Upper lobe of left lung (tissue), 4 donors: Measurements from ENCODE around the gene PLSCR3.

Experiments used
- EP300 ChIP-seq, 4 donors: sonication (generic); formaldehyde crosslinking; IDR thresholded peaks; one replicate each; pipeline ENCODE4 v1.5.1; 2017; ENCODE audit warnings: antibody characterized with exemption in 4 of 4, control low read depth in 2 of 4
- POLR2A ChIP-seq, 4 donors: fragments of 450-650 bp; IDR thresholded peaks; one replicate each; pipeline ENCODE4 v1.5.1; 2016 to 2017; ENCODE audit warnings: antibody characterized with exemption in 4 of 4, mild to moderate bottlenecking in 2 of 4
- TF ChIP-seq, protein P1 (sequence below), 6 experiments: fragments of 450-650 bp in 4 of 6; fragments of 200-600 bp in 2 of 6; sonication (generic) in 2 of 6; IDR thresholded peaks; one replicate each; pipeline ENCODE4 v1.5.1; 2016 to 2019; ENCODE audit warnings: antibody characterized with exemption in 6 of 6

DNA sequence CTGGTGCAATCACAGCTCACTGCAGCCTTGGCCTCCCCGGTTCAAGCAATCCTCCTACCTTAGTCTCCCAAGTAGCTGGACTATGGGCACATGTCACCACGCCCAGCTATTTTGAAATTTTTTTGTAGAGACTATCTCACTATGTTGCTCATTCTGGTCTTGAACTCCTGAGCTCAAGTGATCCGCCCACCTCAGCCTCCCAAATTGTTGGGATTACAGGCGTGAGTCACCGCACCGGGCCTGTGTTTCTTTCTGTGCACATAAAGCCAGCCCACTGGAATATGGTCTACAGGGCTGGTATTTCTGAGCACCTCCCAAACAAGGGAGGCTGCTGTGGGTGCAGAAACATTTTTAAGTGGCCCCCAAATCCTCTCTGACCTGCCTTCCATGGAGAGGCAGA lies 31.0 kb downstream of the PLSCR3 start:
- TF ChIP-seq POLR2A (IDR thresholded peaks at IDR 0.05) (no peak), EP300 (IDR thresholded peaks at IDR 0.05) (no peak)
- TF ChIP-seq, protein P1, sequence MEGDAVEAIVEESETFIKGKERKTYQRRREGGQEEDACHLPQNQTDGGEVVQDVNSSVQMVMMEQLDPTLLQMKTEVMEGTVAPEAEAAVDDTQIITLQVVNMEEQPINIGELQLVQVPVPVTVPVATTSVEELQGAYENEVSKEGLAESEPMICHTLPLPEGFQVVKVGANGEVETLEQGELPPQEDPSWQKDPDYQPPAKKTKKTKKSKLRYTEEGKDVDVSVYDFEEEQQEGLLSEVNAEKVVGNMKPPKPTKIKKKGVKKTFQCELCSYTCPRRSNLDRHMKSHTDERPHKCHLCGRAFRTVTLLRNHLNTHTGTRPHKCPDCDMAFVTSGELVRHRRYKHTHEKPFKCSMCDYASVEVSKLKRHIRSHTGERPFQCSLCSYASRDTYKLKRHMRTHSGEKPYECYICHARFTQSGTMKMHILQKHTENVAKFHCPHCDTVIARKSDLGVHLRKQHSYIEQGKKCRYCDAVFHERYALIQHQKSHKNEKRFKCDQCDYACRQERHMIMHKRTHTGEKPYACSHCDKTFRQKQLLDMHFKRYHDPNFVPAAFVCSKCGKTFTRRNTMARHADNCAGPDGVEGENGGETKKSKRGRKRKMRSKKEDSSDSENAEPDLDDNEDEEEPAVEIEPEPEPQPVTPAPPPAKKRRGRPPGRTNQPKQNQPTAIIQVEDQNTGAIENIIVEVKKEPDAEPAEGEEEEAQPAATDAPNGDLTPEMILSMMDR (IDR thresholded peaks at IDR 0.05) = no peak
